Measurements from ENCODE around the gene SFI1. TPM values are rescaled to one million over a fixed set of nuclear protein-coding genes. Genes with fewer than 3 reads are reported as not detected.

Gene SFI1
- total RNA-seq, 2 donors from 2014 or later = 27.8 to 46.8 TPM

- H3K36me3 ChIP-seq (replicated peaks in 1 of 2; ENCODE audit: insufficient read depth in 1 of 2, low read depth in 2 of 2) = peaks cover 7 to 13% of the 10 kb centered on the region in 2 donors
These were observed 125.3 kb downstream of the SFI1 start for GRCh38 chr22:31621507-31622124.

GRCh38 chr22:31622980-31623379, 126.6 kb downstream of the SFI1 start:
- no peaks in the 10 kb centered on the region for H3K27me3 ChIP-seq
- H3K27ac ChIP-seq = no peak overlapping the region
- 92 to 100% methylated on average over 1 of the region's 1 CpG for WGBS, 2 donors
- peaks cover 7 to 10% of the 10 kb centered on the region in 2 donors for H3K36me3 ChIP-seq (replicated peaks in 1 of 2; ENCODE audit: insufficient read depth in 1 of 2, low read depth in 2 of 2)
- no peak overlapping the region for H3K4me3 ChIP-seq
- intact Hi-C loops (cut with DNase I) = no loop called here
- H3K4me1 ChIP-seq = peaks cover 31% of the 10 kb centered on the region
- H3K9me3 ChIP-seq = no peaks in the 10 kb centered on the region
- TF ChIP-seq CTCF (IDR thresholded peaks at IDR 0.05) (no peak), POLR2A (IDR thresholded peaks at IDR 0.05) (no peak)
- no peak for DNase-seq
- ATAC-seq = no peak

More at GRCh38 chr22:31621507-31622124, 125.3 kb downstream of the SFI1 start:
- DNase-seq = no peak
- Histone ChIP-seq H3K4me1 (peaks cover 17% of the 10 kb centered on the region), H3K4me3 (no peak overlapping the region), H3K27me3 (no peaks in the 10 kb centered on the region), H3K27ac (no peak overlapping the region), H3K9me3 (no peaks in the 10 kb centered on the region)
- no peak for ATAC-seq
- WGBS, 2 donors = 80 to 87% methylated on average over 4 to 17 of the region's 19 CpGs
- TF ChIP-seq CTCF (IDR thresholded peaks at IDR 0.05) = no peak
- TF ChIP-seq POLR2A (IDR thresholded peaks at IDR 0.05) = no peak
- intact Hi-C loops (cut with DNase I) = no loop called here

GRCh38 chr22:31623592-31624304, 127.4 kb downstream of the SFI1 start:
- Histone ChIP-seq H3K9me3 (no peaks in the 10 kb centered on the region), H3K36me3 (replicated peaks in 1 of 2; ENCODE audit: insufficient read depth in 1 of 2, low read depth in 2 of 2) (peaks cover 5 to 9% of the 10 kb centered on the region in 2 donors), H3K27ac (no peak overlapping the region), H3K4me1 (peaks cover 39% of the 10 kb centered on the region), H3K27me3 (no peaks in the 10 kb centered on the region), H3K4me3 (no peak overlapping the region)
- 88 to 97% methylated on average over 7 to 17 of the region's 18 CpGs for WGBS, 2 donors
- intact Hi-C loops (cut with DNase I) = no loop called here
- TF ChIP-seq CTCF (IDR thresholded peaks at IDR 0.05) = no peak
- no peak for TF ChIP-seq POLR2A (IDR thresholded peaks at IDR 0.05)
- DNase-seq = no peak
- no peak for ATAC-seq

- DNase-seq (no peak), ATAC-seq (no peak)
- Histone ChIP-seq H3K4me3 (no peak overlapping the region), H3K9me3 (no peaks in the 10 kb centered on the region), H3K36me3 (replicated peaks in 1 of 2; ENCODE audit: insufficient read depth in 1 of 2, low read depth in 2 of 2) (no peaks in the 10 kb centered on the region), H3K27me3 (no peaks in the 10 kb centered on the region), H3K4me1 (peaks cover 53% of the 10 kb centered on the region), H3K27ac (no peak overlapping the region)
- intact Hi-C loops (cut with DNase I) = no loop called here
- 83 to 88% methylated on average over 1 to 7 of the region's 7 CpGs for WGBS, 2 donors
- no peak for TF ChIP-seq CTCF (IDR thresholded peaks at IDR 0.05)
These were observed 128.9 kb downstream of the SFI1 start for GRCh38 chr22:31625257-31625640.
